B cell (primary cell): ENCODE results near the gene TAF12. TPM values are rescaled to one million over a fixed set of nuclear protein-coding genes. Genes with fewer than 3 reads are reported as not detected.
"Not testable (repeated sequence)": the region's sequence is repeated elsewhere in the genome, so short reads cannot be mapped to it uniquely, and the experiment has no call there.

ENCODE experiments used
- ATAC-seq: fragments of 200-7000 bp; cut with Tn5 transposase; one replicate; pipeline ENCODE4 v1.10.0; 2021; ENCODE audit warnings: low read depth, mild to moderate bottlenecking, moderate number of reproducible peaks, moderate library complexity
- CTCF ChIA-PET: fragments of 350-600 bp; sonication (Branson Sonifier 250); formaldehyde crosslinking; loops from one replicate; lab custom pipeline; 2021; ENCODE audit warnings: antibody characterized with exemption, inconsistent platforms; lab: Charles Lee
- POLR2A ChIA-PET: fragments of 350-600 bp; sonication (Branson Sonifier 250); formaldehyde crosslinking; loops from one replicate; lab custom pipeline; 2021; ENCODE audit warnings: antibody characterized with exemption; lab: Charles Lee
- DNase-seq: peaks from one replicate; pipeline ENCODE4 v3.0.0; 2013
- H2AFZ ChIP-seq: 2 replicates; pipeline ENCODE4 v1.6.1; 2012; ENCODE audit warnings: mild to moderate bottlenecking, low read depth, low read length; ENCODE audit not compliant: insufficient read depth, poor library complexity, severe bottlenecking
- H3K27ac ChIP-seq, 2 donors: 1 replicate in 1 of 2; 2 replicates in 1 of 2; pipeline ENCODE4 v1.5.1; 2012 to 2013; ENCODE audit warnings: low read length in 2 of 2, mild to moderate bottlenecking in 2 of 2, moderate library complexity in 1 of 2
- H3K27me3 ChIP-seq, 4 experiments: fragments of 200-600 bp in 1 of 4; sonication (generic) in 1 of 4; replicated peaks in 1 of 4; 1 replicate in 2 of 4; 2 replicates in 2 of 4; pipeline versions ENCODE4 v1.6.1 to v1.7.0; 2013 to 2016; ENCODE audit warnings: low read length in 3 of 4, mild to moderate bottlenecking in 2 of 4, mixed read lengths in 1 of 4, moderate library complexity in 1 of 4; ENCODE audit not compliant: insufficient read depth in 4 of 4, control insufficient read depth in 3 of 4; ENCODE audit errors: control extremely low read depth in 1 of 4
- H3K36me3 ChIP-seq, 2 experiments: replicated peaks in 1 of 2; 1 replicate in 1 of 2; 2 replicates in 1 of 2; pipeline versions ENCODE4 v1.6.1 to v1.7.1; 2013; ENCODE audit warnings: low read length in 1 of 2; ENCODE audit not compliant: insufficient read depth in 2 of 2, control insufficient read depth in 1 of 2; ENCODE audit errors: control extremely low read depth in 1 of 2, extremely low read depth in 1 of 2
- H3K4me1 ChIP-seq, 2 donors: fragments of 200-600 bp in 1 of 2; sonication (generic) in 1 of 2; 1 replicate in 1 of 2; 2 replicates in 1 of 2; pipeline versions ENCODE4 v1.5.1 to v1.6.1; 2013 to 2017; ENCODE audit warnings: low read length in 2 of 2; ENCODE audit not compliant: control insufficient read depth in 2 of 2, insufficient read depth in 2 of 2
- H3K4me2 ChIP-seq: replicated peaks from 2 replicates; pipeline ENCODE3; 2012; ENCODE audit warnings: mild to moderate bottlenecking, low read depth, low read length; ENCODE audit not compliant: poor library complexity, severe bottlenecking
- H3K4me3 ChIP-seq, 5 experiments: fragments of 200-600 bp in 1 of 5; sonication (generic) in 1 of 5; 1 replicate in 3 of 5; 2 replicates in 2 of 5; pipeline versions ENCODE4 v1.5.1 to v1.7.0; 2011 to 2016; ENCODE audit warnings: low read length in 4 of 5, mild to moderate bottlenecking in 4 of 5, low read depth in 2 of 5, control low read depth in 1 of 5, moderate library complexity in 1 of 5; ENCODE audit not compliant: insufficient read depth in 1 of 5; ENCODE audit errors: control extremely low read depth in 1 of 5, extremely low read depth in 1 of 5
- H3K79me2 ChIP-seq: fragments of 200-600 bp; sonication (generic); one replicate; pipeline ENCODE4 v1.6.0; 2016; ENCODE audit warnings: low read length; ENCODE audit not compliant: control insufficient read depth, insufficient read depth
- H3K9ac ChIP-seq: fragments of 200-600 bp; sonication (generic); 2 replicates; pipeline ENCODE4 v1.6.1; 2017; ENCODE audit warnings: mild to moderate bottlenecking, low read length, moderate library complexity
- H3K9me3 ChIP-seq, 3 donors: one replicate each; pipeline versions ENCODE4 v1.6.1 to v1.7.1; 2013; ENCODE audit warnings: low read length in 2 of 3; ENCODE audit not compliant: control insufficient read depth in 2 of 3, insufficient read depth in 1 of 3; ENCODE audit errors: control extremely low read depth in 1 of 3
- H4K20me1 ChIP-seq: 2 replicates; pipeline ENCODE4 v1.6.0; 2012; ENCODE audit warnings: mild to moderate bottlenecking, low read length; ENCODE audit not compliant: insufficient read depth, control insufficient read depth, poor library complexity, severe bottlenecking
- H3K27ac Mint-ChIP-seq: one replicate; pipeline ENCODE4 v1.8.0; 2021; ENCODE audit warnings: mixed read lengths
- H3K27me3 Mint-ChIP-seq: one replicate; pipeline ENCODE4 v1.8.0; 2021; ENCODE audit warnings: mixed read lengths
- H3K4me1 Mint-ChIP-seq: one replicate; pipeline ENCODE4 v1.8.0; 2021; ENCODE audit warnings: mixed read lengths
- H3K4me3 Mint-ChIP-seq: one replicate; pipeline ENCODE4 v1.8.0; 2021; ENCODE audit warnings: mixed read lengths
- H3K9me3 Mint-ChIP-seq: one replicate; pipeline ENCODE4 v1.8.0; 2022; ENCODE audit warnings: mixed read lengths; ENCODE audit not compliant: insufficient read depth
- WGBS: methylation state at CpG from one replicate; pipeline ENCODE4 v1.1.5; 2013; ENCODE audit warnings: missing lambda C conversion rate; ENCODE audit not compliant: insufficient coverage; 5-methylcytosine and 5-hydroxymethylcytosine counted together
- intact Hi-C: fragments of 100-400 bp; cut with micrococcal nuclease; formaldehyde crosslinking; loops from one replicate; pipeline ENCODE4 v1.10.0; 2022
- polyA plus RNA-seq: library from polyadenylated mRNA; depleted of rRNA; stranded (reverse); fragments of >200 nt; gene quantifications from 2 replicates; pipeline ENCODE4 v1.2.3, GENCODE V29; 2012
- total RNA-seq, 2 donors: library from RNA; stranded (reverse); fragments of 120-200 nt in 1 of 2; gene quantifications; 1 replicate in 1 of 2; 2 replicates in 1 of 2; pipeline versions ENCODE4 v1.2.3 to v1.2.4, GENCODE V29; 2013 to 2022
- TF ChIP-seq, protein P1 (sequence below): fragments of 200-600 bp; IDR thresholded peaks from one replicate; pipeline ENCODE4 v1.8.0; 2022; ENCODE audit warnings: antibody characterized with exemption, mild to moderate bottlenecking

TAF12 gene
- total and polyA plus RNA-seq, 2 donors (not counting 1 experiment from before 2014, with no cell fraction given), result 15.8 to 19.1 TPM

DNA sequence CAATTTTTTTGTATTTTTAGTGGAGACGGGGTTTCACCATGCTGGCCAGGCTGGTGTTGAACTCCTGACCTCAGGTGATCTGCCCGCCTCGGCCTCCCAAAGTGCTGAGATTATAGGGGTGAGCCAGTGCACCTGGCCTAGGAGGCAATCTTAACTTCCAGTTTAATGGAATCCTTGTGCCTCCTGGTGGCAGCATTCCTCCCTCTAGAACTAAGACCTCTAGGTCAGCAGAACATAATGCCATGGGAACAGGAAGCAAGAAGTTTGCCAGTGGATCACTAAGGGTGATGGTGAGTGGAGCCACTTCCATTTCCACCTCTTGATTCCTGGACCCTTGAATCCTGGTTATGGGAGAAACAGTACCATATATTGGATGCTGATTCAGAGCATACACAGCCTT, 11.0 kb upstream of the TAF12 start:
- H3K27me3 ChIP-seq, H3K27ac ChIP-seq, H3K27me3 Mint-ChIP-seq, H3K4me3 ChIP-seq, H3K9me3 Mint-ChIP-seq, intact Hi-C loops, H3K9me3 ChIP-seq, H4K20me1 ChIP-seq, H3K79me2 ChIP-seq, POLR2A ChIA-PET, H3K4me3 Mint-ChIP-seq, ATAC-seq, CTCF ChIA-PET, H3K4me1 ChIP-seq, H3K27ac Mint-ChIP-seq, H3K4me1 Mint-ChIP-seq, H3K4me2 ChIP-seq, H3K36me3 ChIP-seq, H3K9ac ChIP-seq, H2AFZ ChIP-seq: not testable (repeated sequence)
- WGBS, result no CpG with 5 or more reads among the region's 3 CpGs
- TF ChIP-seq, protein P1, sequence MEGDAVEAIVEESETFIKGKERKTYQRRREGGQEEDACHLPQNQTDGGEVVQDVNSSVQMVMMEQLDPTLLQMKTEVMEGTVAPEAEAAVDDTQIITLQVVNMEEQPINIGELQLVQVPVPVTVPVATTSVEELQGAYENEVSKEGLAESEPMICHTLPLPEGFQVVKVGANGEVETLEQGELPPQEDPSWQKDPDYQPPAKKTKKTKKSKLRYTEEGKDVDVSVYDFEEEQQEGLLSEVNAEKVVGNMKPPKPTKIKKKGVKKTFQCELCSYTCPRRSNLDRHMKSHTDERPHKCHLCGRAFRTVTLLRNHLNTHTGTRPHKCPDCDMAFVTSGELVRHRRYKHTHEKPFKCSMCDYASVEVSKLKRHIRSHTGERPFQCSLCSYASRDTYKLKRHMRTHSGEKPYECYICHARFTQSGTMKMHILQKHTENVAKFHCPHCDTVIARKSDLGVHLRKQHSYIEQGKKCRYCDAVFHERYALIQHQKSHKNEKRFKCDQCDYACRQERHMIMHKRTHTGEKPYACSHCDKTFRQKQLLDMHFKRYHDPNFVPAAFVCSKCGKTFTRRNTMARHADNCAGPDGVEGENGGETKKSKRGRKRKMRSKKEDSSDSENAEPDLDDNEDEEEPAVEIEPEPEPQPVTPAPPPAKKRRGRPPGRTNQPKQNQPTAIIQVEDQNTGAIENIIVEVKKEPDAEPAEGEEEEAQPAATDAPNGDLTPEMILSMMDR, result peak; percentile 9
- DNase-seq, result peak; percentile 41

DNA sequence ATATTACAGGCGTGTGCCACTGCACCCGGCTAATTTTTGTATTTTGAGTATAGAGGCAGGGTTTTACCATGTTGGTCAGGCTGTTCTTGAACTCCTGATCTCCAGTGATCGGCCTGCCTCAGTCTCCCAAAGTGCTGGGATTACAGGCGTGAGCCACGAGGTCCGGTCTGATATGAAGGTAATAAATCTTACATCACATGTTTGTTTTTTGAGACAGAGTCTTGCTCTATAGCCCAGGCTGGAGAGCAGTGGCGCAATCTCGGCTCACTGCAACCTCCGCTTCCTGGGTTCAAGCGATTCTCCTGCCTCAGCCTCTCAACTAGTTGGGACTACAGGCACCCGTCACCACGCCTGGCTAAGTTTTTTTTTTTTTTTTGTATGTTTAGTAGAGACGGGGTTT, 10.2 kb upstream of the TAF12 start:
- H3K27ac ChIP-seq, H3K4me3 ChIP-seq, DNase-seq, H3K9ac ChIP-seq, H3K27me3 ChIP-seq, H4K20me1 ChIP-seq, H3K27me3 Mint-ChIP-seq, ATAC-seq, H3K79me2 ChIP-seq, intact Hi-C loops, H3K4me1 ChIP-seq, H3K9me3 ChIP-seq, H3K36me3 ChIP-seq, H3K9me3 Mint-ChIP-seq, H3K27ac Mint-ChIP-seq, H3K4me3 Mint-ChIP-seq, H2AFZ ChIP-seq, H3K4me2 ChIP-seq: not testable (repeated sequence)
- ChIA-PET POLR2A (interaction anchor here (0.9 kb wide), 1 partner anchor 9 kb away, joined by 4 read pairs; no protein-coding TSS in a partner anchor), CTCF (interaction anchor here (0.7 to 1.9 kb wide), 3 partner anchors 10 to 294 kb away, joined by 3 to 7 read pairs (median 4); partner anchors contain the start of gene TAF12)
- 94% methylated on average over 7 of the region's 13 CpGs for WGBS
- peaks cover 10% of the 10 kb centered on the region for H3K4me1 Mint-ChIP-seq
